HuH-7.5 (cell line): ENCODE measurements around the gene SIPA1.
A peak's percentile ranks its signal among the peaks of the same experiment; 100 is the strongest.
"Not testable (repeated sequence)": the region's sequence is repeated elsewhere in the genome, so short reads cannot be mapped to it uniquely, and the experiment has no call there.

Experiments
- DNase-seq: peaks from one replicate; pipeline ENCODE4 v3.0.0; 2011; ENCODE audit warnings: low spot score

The SIPA1 gene

GRCh38 chr11:65645710-65646109 lies 7.8 kb downstream of the SIPA1 start:
- DNase-seq, result no peak

- DNase-seq, result no peak
Measured at GRCh38 chr11:65646288-65646957, 8.5 kb downstream of the SIPA1 start.

- no peak for DNase-seq
Measured at GRCh38 chr11:65646958-65647701, 9.2 kb downstream of the SIPA1 start.

GRCh38 chr11:65648997-65649493 lies 11.1 kb downstream of the SIPA1 start:
- no peak for DNase-seq

GRCh38 chr11:65649656-65650546 lies 12.0 kb downstream of the SIPA1 start:
- no peak for DNase-seq

- no peak for DNase-seq
Measured at GRCh38 chr11:65650547-65651338, 12.8 kb downstream of the SIPA1 start.

- no peak for DNase-seq
Measured at GRCh38 chr11:65651339-65651588, 13.4 kb downstream of the SIPA1 start.

GRCh38 chr11:65651589-65652510 lies 13.9 kb downstream of the SIPA1 start:
- DNase-seq, result no peak

- DNase-seq, result peak; percentile 99
Measured at GRCh38 chr11:65652511-65653228, 14.8 kb downstream of the SIPA1 start.

- no peak for DNase-seq
Measured at GRCh38 chr11:65653229-65654225, 15.6 kb downstream of the SIPA1 start.

GRCh38 chr11:65654375-65655349 lies 16.8 kb downstream of the SIPA1 start:
- DNase-seq, result no peak

- no peak for DNase-seq
Measured at GRCh38 chr11:65655570-65656332, 17.9 kb downstream of the SIPA1 start.

- DNase-seq, result no peak
Measured at GRCh38 chr11:65657426-65657825, 19.5 kb downstream of the SIPA1 start.

GRCh38 chr11:65658174-65659021 lies 20.5 kb downstream of the SIPA1 start:
- DNase-seq, result no peak

- DNase-seq, result no peak
Measured at GRCh38 chr11:65660038-65660437, 22.1 kb downstream of the SIPA1 start.

GRCh38 chr11:65660908-65661307 lies 23.0 kb downstream of the SIPA1 start:
- DNase-seq, result not testable (repeated sequence)
